ENCODE results near the gene JCAD.
"Not testable (repeated sequence)": the region's sequence is repeated elsewhere in the genome, so short reads cannot be mapped to it uniquely, and the experiment has no call there.

JCAD gene

GRCh38 chr10:30011956-30012647 lies 47.3 kb downstream of the JCAD start:
- Histone ChIP-seq H3K36me3 (ENCODE audit: control insufficient read depth, insufficient read depth, low read length) (no peaks in the 10 kb centered on the region), H3K4me3 (replicated peaks; ENCODE audit: low read depth, low read length) (no peak overlapping the region), H3K27me3 (replicated peaks; ENCODE audit: control insufficient read depth, insufficient read depth, low read length) (no peaks in the 10 kb centered on the region)
- DNase-seq (ENCODE audit: extremely low read depth, insufficient read length): no peak
- TF ChIP-seq CTCF (IDR thresholded peaks at IDR 0.05; ENCODE audit: insufficient read depth, low read length, poor library complexity, severe bottlenecking): no peak

DNA sequence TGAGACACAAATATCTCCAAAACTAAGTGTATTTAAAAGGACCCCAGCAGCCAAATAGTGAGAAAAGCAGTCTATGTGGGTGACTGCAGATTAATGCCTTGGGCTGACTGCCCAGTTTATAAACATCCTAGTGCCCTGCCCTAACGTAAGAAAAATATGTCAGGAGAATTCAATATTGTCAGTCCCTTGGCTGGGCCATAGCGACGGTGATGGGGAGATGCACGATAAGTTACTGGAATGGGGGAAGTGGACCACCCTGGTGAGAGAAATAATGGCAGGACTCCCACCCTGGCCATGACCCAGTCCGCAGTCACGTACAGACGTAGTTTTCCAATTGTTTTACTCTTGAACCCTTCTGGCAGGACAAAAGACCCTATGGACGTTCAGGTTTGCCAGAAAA lies 48.0 kb downstream of the JCAD start:
- H3K27me3 ChIP-seq (replicated peaks; ENCODE audit: control insufficient read depth, insufficient read depth, low read length): no peaks in the 10 kb centered on the region
- DNase-seq (ENCODE audit: extremely low read depth, insufficient read length): no peak
- H3K36me3 ChIP-seq (ENCODE audit: control insufficient read depth, insufficient read depth, low read length): no peaks in the 10 kb centered on the region

GRCh38 chr10:30007406-30007805 lies 52.0 kb downstream of the JCAD start:
- no peak for DNase-seq (ENCODE audit: extremely low read depth, insufficient read length)
- TF ChIP-seq CTCF (IDR thresholded peaks at IDR 0.05; ENCODE audit: insufficient read depth, low read length, poor library complexity, severe bottlenecking): no peak
- Histone ChIP-seq H3K4me3 (replicated peaks; ENCODE audit: low read depth, low read length) (no peak overlapping the region), H3K36me3 (ENCODE audit: control insufficient read depth, insufficient read depth, low read length) (no peaks in the 10 kb centered on the region), H3K27me3 (replicated peaks; ENCODE audit: control insufficient read depth, insufficient read depth, low read length) (no peaks in the 10 kb centered on the region)

More for the DNA sequence above, 48.0 kb downstream of the JCAD start:
- no peak overlapping the region for H3K4me3 ChIP-seq (replicated peaks; ENCODE audit: low read depth, low read length)
- TF ChIP-seq CTCF (IDR thresholded peaks at IDR 0.05; ENCODE audit: insufficient read depth, low read length, poor library complexity, severe bottlenecking): no peak

GRCh38 chr10:30006410-30006809 lies 53.0 kb downstream of the JCAD start:
- H3K4me3 ChIP-seq (replicated peaks; ENCODE audit: low read depth, low read length): no peak overlapping the region
- no peaks in the 10 kb centered on the region for H3K27me3 ChIP-seq (replicated peaks; ENCODE audit: control insufficient read depth, insufficient read depth, low read length)
- no peak for TF ChIP-seq CTCF (IDR thresholded peaks at IDR 0.05; ENCODE audit: insufficient read depth, low read length, poor library complexity, severe bottlenecking)
- no peak for DNase-seq (ENCODE audit: extremely low read depth, insufficient read length)
- H3K36me3 ChIP-seq (ENCODE audit: control insufficient read depth, insufficient read depth, low read length): no peaks in the 10 kb centered on the region

DNA sequence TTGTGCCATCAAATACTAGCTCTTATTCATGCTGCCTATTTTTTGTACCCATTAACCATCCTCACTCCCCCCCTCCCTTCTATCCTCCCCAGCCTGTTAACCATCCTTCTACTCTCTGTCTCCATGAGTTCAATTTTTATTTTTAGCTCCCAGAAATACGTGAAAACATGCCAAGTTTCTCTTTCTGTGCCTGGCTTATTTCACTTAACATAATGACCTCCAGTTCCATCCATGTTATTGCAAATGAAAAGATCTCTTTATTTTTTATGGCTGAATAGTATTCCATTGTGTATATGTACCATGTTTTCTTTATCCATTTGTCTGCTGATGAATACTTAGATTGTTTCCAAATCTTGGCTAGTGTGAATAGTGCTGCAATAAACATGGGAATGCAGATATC lies 54.3 kb downstream of the JCAD start:
- not testable (repeated sequence) for H3K27me3 ChIP-seq (replicated peaks; ENCODE audit: control insufficient read depth, insufficient read depth, low read length); DNase-seq (ENCODE audit: extremely low read depth, insufficient read length); H3K4me3 ChIP-seq (replicated peaks; ENCODE audit: low read depth, low read length); H3K36me3 ChIP-seq (ENCODE audit: control insufficient read depth, insufficient read depth, low read length)

- Histone ChIP-seq H3K4me3 (replicated peaks; ENCODE audit: low read depth, low read length) (no peak overlapping the region), H3K36me3 (ENCODE audit: control insufficient read depth, insufficient read depth, low read length) (no peaks in the 10 kb centered on the region), H3K27me3 (replicated peaks; ENCODE audit: control insufficient read depth, insufficient read depth, low read length) (no peaks in the 10 kb centered on the region; the same call in 1 of the 2 replicates)
- TF ChIP-seq CTCF (IDR thresholded peaks at IDR 0.05; ENCODE audit: insufficient read depth, low read length, poor library complexity, severe bottlenecking): peak; percentile 97
- no peak for DNase-seq (ENCODE audit: extremely low read depth, insufficient read length)
Measured at GRCh38 chr10:30002426-30003266, 56.7 kb downstream of the JCAD start.
